Stomach smooth muscle (tissue), 2 donors: ENCODE data around the gene BCHE.

Experiments used
- H3K27ac ChIP-seq: one replicate; pipeline ENCODE4 v1.7.0; 2013; ENCODE audit warnings: mild to moderate bottlenecking, low read length, inconsistent platforms
- H3K27me3 ChIP-seq, 2 donors: one replicate each; pipeline ENCODE4 v1.7.0; 2013; ENCODE audit warnings: low read length in 2 of 2; ENCODE audit not compliant: insufficient read depth in 2 of 2, control insufficient read depth in 1 of 2
- H3K36me3 ChIP-seq, 2 donors: one replicate each; pipeline ENCODE4 v1.7.0; 2013; ENCODE audit warnings: low read length in 2 of 2; ENCODE audit not compliant: control insufficient read depth in 2 of 2, insufficient read depth in 2 of 2
- H3K4me1 ChIP-seq: one replicate; pipeline ENCODE4 v1.7.0; 2013; ENCODE audit warnings: low read length; ENCODE audit not compliant: control insufficient read depth, insufficient read depth
- H3K4me3 ChIP-seq, 2 donors: one replicate each; pipeline ENCODE4 v1.7.0; 2013; ENCODE audit warnings: low read length in 2 of 2
- H3K9ac ChIP-seq, 2 donors: one replicate each; pipeline ENCODE4 v1.7.0; 2013; ENCODE audit warnings: low read length in 2 of 2, mild to moderate bottlenecking in 1 of 2
- H3K9me3 ChIP-seq, 2 donors: one replicate each; pipeline ENCODE4 v1.7.0; 2013; ENCODE audit warnings: low read length in 2 of 2; ENCODE audit not compliant: control insufficient read depth in 2 of 2
- donor health status: healthy.
- donor health status: Pancreatic carcinoma.

Gene BCHE

DNA sequence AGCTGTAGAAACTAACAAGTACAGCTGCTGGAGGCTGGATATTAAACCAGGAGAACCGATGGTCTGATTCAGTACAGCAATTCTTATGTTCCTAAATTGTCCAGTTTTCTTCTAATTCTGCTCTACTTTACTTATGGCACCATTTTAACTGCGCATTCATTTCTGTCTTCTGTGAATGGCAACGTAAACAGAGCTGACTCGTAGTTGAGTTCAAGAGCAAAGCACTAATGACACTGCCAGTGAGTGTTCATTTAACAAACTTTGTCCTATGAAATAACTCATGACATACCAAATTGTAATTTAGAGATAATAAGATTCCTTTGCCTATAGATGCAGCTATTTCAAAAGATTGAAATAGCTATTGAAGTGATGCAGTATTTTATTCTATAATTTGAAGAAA lies 48.7 kb downstream of the BCHE start:
- Histone ChIP-seq H3K36me3 (no peaks in the 10 kb centered on the region), H3K27ac (no peak overlapping the region), H3K27me3 (no peaks in the 10 kb centered on the region), H3K9me3 (no peaks in the 10 kb centered on the region), H3K9ac (no peak overlapping the region), H3K4me3 (no peak overlapping the region), H3K4me1 (no peaks in the 10 kb centered on the region)

- H3K27ac ChIP-seq: no peak overlapping the region
- no peaks in the 10 kb centered on the region for H3K27me3 ChIP-seq
- no peaks in the 10 kb centered on the region for H3K9me3 ChIP-seq
- H3K36me3 ChIP-seq: no peaks in the 10 kb centered on the region
- H3K4me3 ChIP-seq: no peak overlapping the region
- no peaks in the 10 kb centered on the region for H3K4me1 ChIP-seq
- no peak overlapping the region for H3K9ac ChIP-seq
Measured at GRCh38 chr3:165786013-165786412, 51.2 kb downstream of the BCHE start.

GRCh38 chr3:165784337-165784736 lies 52.9 kb downstream of the BCHE start:
- no peaks in the 10 kb centered on the region for H3K36me3 ChIP-seq
- H3K9ac ChIP-seq: no peak overlapping the region
- H3K27ac ChIP-seq: no peak overlapping the region
- H3K27me3 ChIP-seq: no peaks in the 10 kb centered on the region
- no peaks in the 10 kb centered on the region for H3K9me3 ChIP-seq
- no peak overlapping the region for H3K4me3 ChIP-seq
- H3K4me1 ChIP-seq: no peaks in the 10 kb centered on the region

- Histone ChIP-seq H3K4me3 (no peak overlapping the region), H3K4me1 (no peaks in the 10 kb centered on the region), H3K9me3 (no peaks in the 10 kb centered on the region), H3K36me3 (no peaks in the 10 kb centered on the region), H3K9ac (no peak overlapping the region), H3K27ac (no peak overlapping the region), H3K27me3 (no peaks in the 10 kb centered on the region)
Measured at GRCh38 chr3:165783383-165783782, 53.8 kb downstream of the BCHE start.

DNA sequence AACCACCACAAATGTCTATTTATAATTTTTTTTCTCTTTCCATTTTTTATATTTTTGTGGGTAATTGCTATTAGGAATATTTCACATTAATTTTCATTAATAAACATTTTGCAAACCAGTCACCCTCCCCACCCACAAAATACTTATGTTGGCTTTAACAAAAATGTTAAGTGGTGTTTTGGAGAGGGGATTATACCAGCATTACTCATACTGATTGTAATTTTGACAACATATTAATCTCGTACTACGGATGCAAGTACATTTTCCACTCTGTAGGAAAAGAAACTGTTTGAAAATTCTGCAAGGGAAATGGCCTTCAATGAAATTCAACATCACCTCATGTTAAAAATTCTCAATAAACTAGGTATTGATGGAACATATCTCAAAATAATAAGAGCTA lies 58.3 kb downstream of the BCHE start:
- H3K4me3 ChIP-seq: no peak overlapping the region
- no peak overlapping the region for H3K27ac ChIP-seq
- H3K36me3 ChIP-seq: no peaks in the 10 kb centered on the region
- no peaks in the 10 kb centered on the region for H3K9me3 ChIP-seq
- H3K27me3 ChIP-seq: no peaks in the 10 kb centered on the region
- no peak overlapping the region for H3K9ac ChIP-seq
- H3K4me1 ChIP-seq: no peaks in the 10 kb centered on the region

- no peaks in the 10 kb centered on the region for H3K36me3 ChIP-seq
- H3K4me3 ChIP-seq: no peak overlapping the region
- H3K27me3 ChIP-seq: no peaks in the 10 kb centered on the region
- H3K9ac ChIP-seq: no peak overlapping the region
- H3K27ac ChIP-seq: no peak overlapping the region
- no peaks in the 10 kb centered on the region for H3K9me3 ChIP-seq
- no peaks in the 10 kb centered on the region for H3K4me1 ChIP-seq
Measured at GRCh38 chr3:165778456-165778855, 58.8 kb downstream of the BCHE start.

DNA sequence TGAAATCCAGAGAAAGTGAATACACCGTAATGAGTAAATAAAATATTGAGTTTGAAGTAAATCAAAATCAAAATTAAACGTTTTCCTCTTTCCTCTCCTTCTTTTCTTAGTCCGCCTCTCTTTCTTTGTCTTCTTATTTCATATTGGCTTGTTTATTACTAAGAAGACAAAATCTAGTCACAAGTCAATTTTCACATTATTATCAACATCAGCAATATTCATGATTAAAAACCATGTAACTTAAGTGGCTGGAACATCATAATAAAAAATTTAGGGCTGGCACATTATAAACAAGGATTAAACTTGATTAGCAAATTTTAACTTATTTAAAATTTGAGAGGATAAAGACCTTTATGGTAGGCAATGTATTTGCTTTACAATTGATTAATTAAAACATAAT lies 61.4 kb downstream of the BCHE start:
- H3K4me1 ChIP-seq: no peaks in the 10 kb centered on the region
- no peaks in the 10 kb centered on the region for H3K27me3 ChIP-seq
- no peak overlapping the region for H3K27ac ChIP-seq
- H3K36me3 ChIP-seq: no peaks in the 10 kb centered on the region
- no peak overlapping the region for H3K9ac ChIP-seq
- H3K9me3 ChIP-seq: no peaks in the 10 kb centered on the region
- no peak overlapping the region for H3K4me3 ChIP-seq

GRCh38 chr3:165770781-165771180 lies 66.4 kb downstream of the BCHE start:
- peaks cover 0 to 3% of the 10 kb centered on the region in 2 donors for H3K9me3 ChIP-seq

DNA sequence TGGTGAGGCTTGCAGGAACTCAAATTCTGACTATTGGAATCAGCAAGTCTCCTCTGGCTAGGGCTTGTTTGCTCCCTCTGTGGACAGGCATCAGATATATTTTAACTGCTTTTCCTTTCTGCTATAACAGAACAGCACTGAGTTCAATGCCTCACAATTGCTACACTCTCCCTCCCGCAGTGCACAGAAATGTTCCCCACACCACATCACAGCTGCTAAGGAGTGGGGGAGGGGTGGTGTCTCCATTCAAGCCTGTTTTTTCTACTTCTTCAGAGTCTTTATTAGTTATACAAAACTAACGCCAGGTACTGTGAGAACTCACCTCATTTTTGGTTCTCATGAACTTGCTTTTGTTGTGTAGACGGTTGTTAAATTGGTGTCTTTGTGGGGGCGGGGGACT lies 68.5 kb downstream of the BCHE start:
- peaks cover 0 to 3% of the 10 kb centered on the region in 2 donors for H3K9me3 ChIP-seq
- H3K27ac ChIP-seq: no peak overlapping the region
- no peak overlapping the region for H3K9ac ChIP-seq
- no peaks in the 10 kb centered on the region for H3K4me1 ChIP-seq
- no peaks in the 10 kb centered on the region for H3K36me3 ChIP-seq
- H3K4me3 ChIP-seq: no peak overlapping the region
- H3K27me3 ChIP-seq: no peaks in the 10 kb centered on the region

More at GRCh38 chr3:165770781-165771180, 66.4 kb downstream of the BCHE start:
- Histone ChIP-seq H3K4me3 (no peak overlapping the region), H3K4me1 (no peaks in the 10 kb centered on the region), H3K36me3 (no peaks in the 10 kb centered on the region), H3K27me3 (no peaks in the 10 kb centered on the region), H3K9ac (no peak overlapping the region), H3K27ac (no peak overlapping the region)

- Histone ChIP-seq H3K9me3 (no peaks in the 10 kb centered on the region), H3K36me3 (no peaks in the 10 kb centered on the region), H3K27me3 (no peaks in the 10 kb centered on the region), H3K4me3 (no peak overlapping the region), H3K4me1 (no peaks in the 10 kb centered on the region), H3K9ac (no peak overlapping the region), H3K27ac (no peak overlapping the region)
Measured at GRCh38 chr3:165759041-165759440, 78.2 kb downstream of the BCHE start.

DNA sequence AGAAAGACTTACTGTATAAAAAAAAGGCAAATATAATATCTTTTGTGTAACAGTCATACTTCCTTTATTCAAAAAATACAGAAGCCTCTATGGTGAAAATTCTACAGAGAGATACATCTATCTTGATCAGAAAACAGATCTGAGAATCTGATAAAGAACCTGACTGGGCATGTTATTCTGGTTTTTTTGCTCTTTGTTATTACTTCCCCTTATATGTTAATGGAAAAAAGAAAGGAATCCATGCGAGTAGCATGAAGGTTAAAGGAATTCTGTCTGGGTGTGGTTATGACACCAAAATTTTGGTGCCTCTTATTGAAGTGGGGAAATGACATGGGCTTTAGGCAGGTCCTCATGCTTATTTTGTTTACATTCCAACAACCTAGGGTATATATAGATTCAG lies 81.7 kb downstream of the BCHE start:
- Histone ChIP-seq H3K4me1 (no peaks in the 10 kb centered on the region), H3K4me3 (no peak overlapping the region), H3K9ac (no peak overlapping the region)

More for the DNA sequence above, 81.7 kb downstream of the BCHE start:
- H3K27ac ChIP-seq: no peak overlapping the region
- no peaks in the 10 kb centered on the region for H3K36me3 ChIP-seq
- no peaks in the 10 kb centered on the region for H3K27me3 ChIP-seq
- H3K9me3 ChIP-seq: peaks cover 0 to 4% of the 10 kb centered on the region in 2 donors
